ENCODE measurements around the gene MFSD12.

Gene MFSD12

DNA sequence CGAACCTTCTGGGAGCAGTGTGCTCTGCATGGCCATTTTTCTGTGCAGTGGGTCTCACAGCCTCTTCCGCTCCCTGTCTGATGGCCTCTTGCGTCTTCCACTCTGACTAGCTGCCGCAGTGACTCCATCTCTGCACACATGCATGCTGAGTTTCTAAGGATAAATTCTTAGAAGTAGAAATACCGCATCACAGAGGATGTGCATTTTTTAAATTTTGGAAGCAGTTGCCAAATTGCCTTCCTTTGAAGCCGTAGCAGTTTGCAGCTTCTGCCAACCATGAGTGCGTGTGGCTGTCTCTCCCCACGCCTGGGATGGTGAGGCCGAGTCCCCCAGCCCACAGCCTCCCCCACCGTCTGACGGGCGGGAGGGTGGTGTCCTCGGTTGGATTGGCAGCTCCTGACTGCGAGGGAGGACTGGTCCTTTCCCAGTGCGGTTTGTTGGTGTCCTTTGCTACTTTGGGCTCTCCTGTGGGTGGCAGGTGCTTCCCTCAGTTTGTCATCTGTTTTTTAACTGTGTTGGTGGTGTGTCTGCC, 41.4 kb downstream of the MFSD12 start:
- H2AFZ ChIP-seq (ENCODE audit: low read depth, low read length, severe bottlenecking), result no peak overlapping the region
- no peaks in the 10 kb centered on the region for H3F3A ChIP-seq (ENCODE audit: insufficient read depth)
- 0 out of 2 replicates have a peak, but pooled peaks cover 5% of the 10 kb centered on the region for H4K20me1 ChIP-seq (ENCODE audit: low read depth, low read length)
- H3K4me2 ChIP-seq (ENCODE audit: low read depth, low read length, poor library complexity, severe bottlenecking), result peak overlapping the region; percentile 11
- H3K9me2 ChIP-seq (replicated peaks; ENCODE audit: insufficient read depth, low read length), result no peaks in the 10 kb centered on the region
- TF ChIP-seq EZH2phosphoT487 (conservative IDR thresholded peaks at IDR 0.05; ENCODE audit: low read length), result no peak
- TF ChIP-seq, protein P1, sequence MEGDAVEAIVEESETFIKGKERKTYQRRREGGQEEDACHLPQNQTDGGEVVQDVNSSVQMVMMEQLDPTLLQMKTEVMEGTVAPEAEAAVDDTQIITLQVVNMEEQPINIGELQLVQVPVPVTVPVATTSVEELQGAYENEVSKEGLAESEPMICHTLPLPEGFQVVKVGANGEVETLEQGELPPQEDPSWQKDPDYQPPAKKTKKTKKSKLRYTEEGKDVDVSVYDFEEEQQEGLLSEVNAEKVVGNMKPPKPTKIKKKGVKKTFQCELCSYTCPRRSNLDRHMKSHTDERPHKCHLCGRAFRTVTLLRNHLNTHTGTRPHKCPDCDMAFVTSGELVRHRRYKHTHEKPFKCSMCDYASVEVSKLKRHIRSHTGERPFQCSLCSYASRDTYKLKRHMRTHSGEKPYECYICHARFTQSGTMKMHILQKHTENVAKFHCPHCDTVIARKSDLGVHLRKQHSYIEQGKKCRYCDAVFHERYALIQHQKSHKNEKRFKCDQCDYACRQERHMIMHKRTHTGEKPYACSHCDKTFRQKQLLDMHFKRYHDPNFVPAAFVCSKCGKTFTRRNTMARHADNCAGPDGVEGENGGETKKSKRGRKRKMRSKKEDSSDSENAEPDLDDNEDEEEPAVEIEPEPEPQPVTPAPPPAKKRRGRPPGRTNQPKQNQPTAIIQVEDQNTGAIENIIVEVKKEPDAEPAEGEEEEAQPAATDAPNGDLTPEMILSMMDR (IDR thresholded peaks at IDR 0.05; ENCODE audit: insufficient read depth, low read length, poor library complexity, severe bottlenecking), result no peak
- no peaks in the 10 kb centered on the region for H3K36me3 ChIP-seq (ENCODE audit: low read length)
- peak overlapping the region; percentile 53 for H3K27ac ChIP-seq (ENCODE audit: low read depth, low read length)
- H3K79me2 ChIP-seq (ENCODE audit: insufficient read depth, low read length), result peaks cover 83% of the 10 kb centered on the region
- no peak overlapping the region for H3K9ac ChIP-seq (ENCODE audit: low read length)
- no peaks in the 10 kb centered on the region for H3K27me3 ChIP-seq (ENCODE audit: low read length)
- no peaks in the 10 kb centered on the region for H3K9me3 ChIP-seq (ENCODE audit: insufficient read depth, low read length)
- H3K4me3 ChIP-seq (ENCODE audit: insufficient read depth, low read length, poor library complexity, severe bottlenecking), result no peak overlapping the region

DNA sequence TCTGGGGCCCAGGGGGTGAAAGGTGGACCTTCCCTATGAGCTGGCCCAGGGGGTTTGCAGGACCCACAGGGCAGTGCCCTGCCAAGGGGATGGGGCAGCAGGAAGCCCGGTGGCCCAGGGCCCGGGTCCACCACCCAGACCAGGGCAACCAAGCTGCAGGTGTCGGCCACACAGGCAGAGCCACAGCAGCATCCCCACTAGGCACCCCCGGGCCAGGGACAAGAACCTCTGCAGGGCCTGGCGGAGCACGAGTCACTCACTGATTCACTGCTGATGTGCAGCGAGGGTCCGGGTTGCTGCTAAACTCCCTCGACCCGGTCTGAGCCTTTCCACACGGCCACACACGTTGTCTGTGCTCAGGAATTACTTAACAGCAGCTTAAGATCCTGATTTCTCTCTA, 42.5 kb downstream of the MFSD12 start:
- no peak overlapping the region for H3K9ac ChIP-seq (ENCODE audit: low read length)
- peaks cover 83% of the 10 kb centered on the region for H3K79me2 ChIP-seq (ENCODE audit: insufficient read depth, low read length)
- H4K20me1 ChIP-seq (ENCODE audit: low read depth, low read length), result 0 out of 2 replicates have a peak, but pooled peaks cover 5% of the 10 kb centered on the region
- H3K4me2 ChIP-seq (ENCODE audit: low read depth, low read length, poor library complexity, severe bottlenecking), result no peak overlapping the region
- no peak overlapping the region for H2AFZ ChIP-seq (ENCODE audit: low read depth, low read length, severe bottlenecking)
- no peaks in the 10 kb centered on the region for H3K36me3 ChIP-seq (ENCODE audit: low read length)
- no peak overlapping the region for H3K4me3 ChIP-seq (ENCODE audit: insufficient read depth, low read length, poor library complexity, severe bottlenecking)
- H3K9me3 ChIP-seq (ENCODE audit: insufficient read depth, low read length), result no peaks in the 10 kb centered on the region
- no peaks in the 10 kb centered on the region for H3K9me2 ChIP-seq (replicated peaks; ENCODE audit: insufficient read depth, low read length)
- no peak overlapping the region for H3K27ac ChIP-seq (ENCODE audit: low read depth, low read length)
- H3F3A ChIP-seq (ENCODE audit: insufficient read depth), result no peaks in the 10 kb centered on the region
- no peak for TF ChIP-seq EZH2phosphoT487 (conservative IDR thresholded peaks at IDR 0.05; ENCODE audit: low read length)
- TF ChIP-seq, protein P1 (IDR thresholded peaks at IDR 0.05; ENCODE audit: insufficient read depth, low read length, poor library complexity, severe bottlenecking), result no peak
- no peaks in the 10 kb centered on the region for H3K27me3 ChIP-seq (ENCODE audit: low read length)

DNA sequence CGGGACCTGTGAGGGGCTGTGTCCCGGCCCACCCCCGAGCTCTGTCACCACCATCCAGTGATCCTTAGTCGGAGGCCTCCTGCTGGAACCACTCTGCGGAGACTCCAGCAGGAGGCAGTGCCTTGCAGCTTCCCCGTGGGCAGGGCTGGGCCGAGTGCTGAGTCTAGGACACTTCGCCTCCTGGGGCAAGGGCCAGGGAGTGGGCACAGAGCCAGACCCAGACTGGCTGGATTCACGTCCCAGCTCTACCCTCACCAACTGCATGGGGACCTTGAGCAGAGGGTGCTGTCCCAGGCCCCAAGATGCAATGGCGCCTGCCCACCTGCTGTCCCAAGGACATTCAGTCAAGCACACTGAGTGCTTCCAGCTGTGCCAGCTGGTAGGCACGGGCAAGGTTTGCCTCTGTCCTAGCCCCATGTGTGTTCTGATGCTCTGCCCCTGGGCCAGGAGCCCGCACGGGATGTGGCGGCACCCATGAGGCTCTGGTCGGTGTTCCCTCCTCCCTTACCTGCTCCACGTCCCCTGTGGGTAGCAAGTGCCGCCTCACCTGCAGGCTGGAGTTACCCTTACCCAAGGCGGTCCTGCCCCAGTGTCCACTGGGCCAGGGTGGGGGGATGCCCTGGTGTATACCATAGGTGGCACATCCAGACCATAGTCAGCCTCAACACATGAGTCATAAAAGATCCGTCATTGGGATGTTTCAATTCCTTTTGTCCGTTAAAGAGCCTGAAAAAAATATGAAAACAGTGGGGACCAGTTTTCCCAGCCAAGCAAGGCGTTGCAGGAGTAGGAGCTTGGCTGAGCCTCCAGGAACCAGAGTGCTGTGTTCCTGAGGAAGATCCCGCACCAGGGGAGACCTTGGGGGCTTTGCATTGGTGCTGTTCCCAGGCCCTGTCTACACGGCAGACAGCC, 43.9 kb downstream of the MFSD12 start:
- TF ChIP-seq, protein P1 (IDR thresholded peaks at IDR 0.05; ENCODE audit: insufficient read depth, low read length, poor library complexity, severe bottlenecking), result no peak
- no peak for TF ChIP-seq EZH2phosphoT487 (conservative IDR thresholded peaks at IDR 0.05; ENCODE audit: low read length)
- Histone ChIP-seq H3K9me3 (ENCODE audit: insufficient read depth, low read length) (no peaks in the 10 kb centered on the region), H3F3A (ENCODE audit: insufficient read depth) (no peaks in the 10 kb centered on the region), H3K4me3 (ENCODE audit: insufficient read depth, low read length, poor library complexity, severe bottlenecking) (no peak overlapping the region), H4K20me1 (ENCODE audit: low read depth, low read length) (0 out of 2 replicates have a peak, but pooled peaks cover 1% of the 10 kb centered on the region), H3K36me3 (ENCODE audit: low read length) (no peaks in the 10 kb centered on the region), H3K27me3 (ENCODE audit: low read length) (no peaks in the 10 kb centered on the region), H3K79me2 (ENCODE audit: insufficient read depth, low read length) (peaks cover 85% of the 10 kb centered on the region), H3K27ac (ENCODE audit: low read depth, low read length) (no peak overlapping the region), H3K4me2 (ENCODE audit: low read depth, low read length, poor library complexity, severe bottlenecking) (no peak overlapping the region), H3K9ac (ENCODE audit: low read length) (no peak overlapping the region), H2AFZ (ENCODE audit: low read depth, low read length, severe bottlenecking) (no peak overlapping the region), H3K9me2 (replicated peaks; ENCODE audit: insufficient read depth, low read length) (no peaks in the 10 kb centered on the region)
